Endothelial cell of hepatic sinusoid (primary cell): Measurements from ENCODE around the gene CCDC138.

ENCODE experiments used
- in situ Hi-C: cut with HindIII; loops from 2 replicates; pipeline ENCODE4 v1.10.0; 2017; ENCODE audit warnings: low sequenced_read_pairs

The CCDC138 gene

GRCh38 chr2:108918156-108918874 lies 131.7 kb downstream of the CCDC138 start:
- in situ Hi-C loops = no loop called here

GRCh38 chr2:108918941-108919341 lies 132.4 kb downstream of the CCDC138 start:
- in situ Hi-C loops = no loop called here

GRCh38 chr2:108919571-108920373 lies 133.2 kb downstream of the CCDC138 start:
- in situ Hi-C loops = no loop called here

GRCh38 chr2:108920686-108921085 lies 134.1 kb downstream of the CCDC138 start:
- in situ Hi-C loops = no loop called here

- in situ Hi-C loops = no loop called here
Measured at GRCh38 chr2:108921096-108922030, 134.8 kb downstream of the CCDC138 start.

- in situ Hi-C loops = no loop called here
Measured at GRCh38 chr2:108922141-108922915, 135.8 kb downstream of the CCDC138 start.

GRCh38 chr2:108923019-108923700 lies 136.6 kb downstream of the CCDC138 start:
- in situ Hi-C loops = no loop called here

- in situ Hi-C loops = no loop called here
Measured at GRCh38 chr2:108923736-108924579, 137.4 kb downstream of the CCDC138 start.

- in situ Hi-C loops = no loop called here
Measured at GRCh38 chr2:108924580-108925251, 138.1 kb downstream of the CCDC138 start.

- in situ Hi-C loops = no loop called here
Measured at GRCh38 chr2:108925286-108925685, 138.7 kb downstream of the CCDC138 start.

- in situ Hi-C loops = no loop called here
Measured at GRCh38 chr2:108925735-108926134, 139.2 kb downstream of the CCDC138 start.
